PFSK-1 (cell line): ENCODE measurements around the gene BEND2.
A peak's percentile ranks its signal among the peaks of the same experiment; 100 is the strongest.

Source experiments
- FOXP2 ChIP-seq: optimal IDR thresholded peaks from 2 replicates; pipeline ENCODE3; 2011; ENCODE audit warnings: borderline replicate concordance, control low read depth, inconsistent platforms; ENCODE audit not compliant: insufficient read depth; ENCODE audit errors: extremely low read length, extremely low read depth
- POLR2AphosphoS5 ChIP-seq: IDR thresholded peaks from 2 replicates; pipeline ENCODE4 v1.6.1; 2012; ENCODE audit warnings: low read depth, mild to moderate bottlenecking, control low read depth, low read length, moderate library complexity
- REST ChIP-seq, 2 experiments: IDR thresholded peaks; 2 replicates each; pipeline versions ENCODE4 v1.6.1 to v1.8.0; 2011 to 2012; ENCODE audit warnings: low read depth in 2 of 2, low read length in 2 of 2, control low read depth in 1 of 2, inconsistent platforms in 1 of 2, mild to moderate bottlenecking in 1 of 2, moderate library complexity in 1 of 2; ENCODE audit not compliant: insufficient read depth in 1 of 2
- SIN3A ChIP-seq: IDR thresholded peaks from 2 replicates; pipeline ENCODE4 v1.6.1; 2012; ENCODE audit warnings: mild to moderate bottlenecking, low read length, moderate library complexity, borderline replicate concordance; ENCODE audit not compliant: insufficient read depth
- TAF1 ChIP-seq: IDR thresholded peaks from 2 replicates; pipeline ENCODE4 v1.6.1; 2012; ENCODE audit warnings: low read length, control low read depth, borderline replicate concordance; ENCODE audit not compliant: insufficient read depth

Gene BEND2

GRCh38 chrX:18149454-18149853, 71.2 kb downstream of the BEND2 start:
- TF ChIP-seq FOXP2 (no peak), POLR2AphosphoS5 (no peak), SIN3A (no peak), REST (IDR thresholded peaks at IDR 0.05; ENCODE audit: insufficient read depth in 1 of 2, low read depth in 2 of 2, low read length in 2 of 2) (no peak), TAF1 (no peak)

DNA sequence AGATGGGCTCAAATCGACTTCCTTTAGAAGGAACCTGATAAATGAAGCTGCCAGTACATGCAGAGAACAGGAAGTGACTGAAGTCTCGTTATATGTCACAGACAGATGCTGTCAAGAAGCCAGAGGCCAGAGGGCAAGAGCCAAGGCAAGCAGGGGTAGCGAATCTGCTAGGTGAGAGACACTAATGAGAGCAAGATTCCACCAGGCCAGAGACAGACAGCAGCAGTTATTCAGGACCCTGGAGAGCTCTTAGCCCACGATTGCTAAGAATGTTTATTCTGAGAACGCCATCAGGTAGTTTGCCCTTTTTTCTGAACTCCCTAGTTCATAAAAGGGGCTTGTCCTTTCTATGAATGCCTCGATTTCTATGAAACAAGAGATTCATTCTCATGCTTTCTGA, 73.7 kb downstream of the BEND2 start:
- TF ChIP-seq REST (IDR thresholded peaks at IDR 0.05; ENCODE audit: insufficient read depth in 1 of 2, low read depth in 2 of 2, low read length in 2 of 2), result peak; percentile 81 to 94
- TF ChIP-seq SIN3A, result no peak

- TF ChIP-seq SIN3A (no peak), TAF1 (no peak), REST (IDR thresholded peaks at IDR 0.05; ENCODE audit: insufficient read depth in 1 of 2, low read depth in 2 of 2, low read length in 2 of 2) (no peak), POLR2AphosphoS5 (no peak), FOXP2 (no peak)
Observed at GRCh38 chrX:18146009-18146408, 74.7 kb downstream of the BEND2 start.

DNA sequence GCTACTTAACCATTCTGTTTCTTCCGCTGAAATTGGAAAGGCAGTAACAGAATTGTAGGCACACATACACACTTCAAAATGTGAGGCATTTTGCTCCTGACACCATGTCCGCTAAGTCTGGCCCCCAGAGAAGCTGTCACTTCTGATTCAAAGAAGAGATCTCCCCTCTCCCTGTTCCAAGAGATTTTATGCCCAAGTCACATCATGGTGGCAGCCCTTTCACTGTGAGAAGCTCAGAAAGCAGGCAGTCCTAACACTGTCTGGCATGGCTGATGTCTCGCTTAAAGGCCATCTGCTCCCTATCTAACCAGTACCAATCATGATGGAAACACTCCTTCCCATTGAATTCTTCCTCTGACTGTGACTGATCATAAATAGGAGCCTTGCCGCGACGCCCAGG, 83.9 kb downstream of the BEND2 start:
- TF ChIP-seq REST (IDR thresholded peaks at IDR 0.05; ENCODE audit: insufficient read depth in 1 of 2, low read depth in 2 of 2, low read length in 2 of 2), result no peak
- no peak for TF ChIP-seq POLR2AphosphoS5
- TF ChIP-seq TAF1, result no peak
- no peak for TF ChIP-seq FOXP2
- no peak for TF ChIP-seq SIN3A

DNA sequence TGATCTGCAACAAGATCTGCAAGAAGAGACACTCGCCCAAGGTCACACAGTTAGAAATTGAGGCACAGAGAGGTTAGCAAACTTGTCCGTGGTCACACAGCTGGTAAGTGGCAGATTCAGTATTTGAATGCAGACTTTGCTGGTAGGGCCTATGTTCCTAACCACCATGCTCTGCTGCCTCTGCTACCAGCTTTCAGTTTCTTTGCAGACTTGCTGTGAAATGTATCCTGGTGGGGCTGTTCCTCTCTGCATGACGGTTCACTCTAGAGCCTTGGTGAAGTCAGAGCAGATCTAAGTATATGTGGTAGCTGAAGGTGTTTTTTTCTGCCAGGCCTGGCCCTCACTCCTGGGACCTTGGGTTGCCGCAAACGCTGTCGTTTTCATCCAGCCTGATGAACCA, 87.1 kb downstream of the BEND2 start:
- no peak for TF ChIP-seq REST (IDR thresholded peaks at IDR 0.05; ENCODE audit: insufficient read depth in 1 of 2, low read depth in 2 of 2, low read length in 2 of 2)
- TF ChIP-seq SIN3A, result no peak
- TF ChIP-seq POLR2AphosphoS5, result no peak
- TF ChIP-seq TAF1, result no peak
- no peak for TF ChIP-seq FOXP2
